Lower leg skin (tissue), 4 donors: ENCODE results near the gene FFAR3. TPM values are rescaled to one million over a fixed set of nuclear protein-coding genes. Genes with fewer than 3 reads are reported as not detected.

Source experiments
- DNase-seq, 2 donors: peaks; one replicate each; pipeline ENCODE4 v3.0.0-alpha.2; 2019; ENCODE audit warnings: low spot score in 2 of 2
- H3K4me3 ChIP-seq: fragments of 200-600 bp; sonication (generic); 2 replicates; pipeline ENCODE4 v1.5.1; 2017; ENCODE audit warnings: mild to moderate bottlenecking, low read depth; ENCODE audit not compliant: poor library complexity, severe bottlenecking
- POLR2A ChIP-seq, 2 donors: fragments of 450-650 bp; IDR thresholded peaks; one replicate each; pipeline ENCODE4 v1.6.1; 2016 to 2017; ENCODE audit warnings: antibody characterized with exemption in 2 of 2, mild to moderate bottlenecking in 1 of 2, moderate library complexity in 1 of 2
- WGBS, 2 donors: methylation state at CpG; one replicate each; pipeline ENCODE4 v1.1.5; 2018; 5-methylcytosine and 5-hydroxymethylcytosine counted together
- intact Hi-C: fragments of 100-400 bp; cut with DNase I; formaldehyde crosslinking; loops from one replicate; pipeline ENCODE4 v1.15.0; 2023; ENCODE audit warnings: low total_unique reads
- total RNA-seq, 4 donors: library from RNA; depleted of rRNA; stranded (reverse); fragments of >200 nt; gene quantifications; one replicate each; pipeline ENCODE4 v1.1.0, GENCODE V29; 2016
- TF ChIP-seq, protein P1 (sequence below), 3 donors: fragments of 450-650 bp; IDR thresholded peaks; one replicate each; pipeline ENCODE4 v1.5.1; 2016; ENCODE audit warnings: antibody characterized with exemption in 3 of 3, mild to moderate bottlenecking in 3 of 3, moderate library complexity in 2 of 3

FFAR3 gene
- total RNA-seq, 4 donors from 2014 or later: not detected

DNA sequence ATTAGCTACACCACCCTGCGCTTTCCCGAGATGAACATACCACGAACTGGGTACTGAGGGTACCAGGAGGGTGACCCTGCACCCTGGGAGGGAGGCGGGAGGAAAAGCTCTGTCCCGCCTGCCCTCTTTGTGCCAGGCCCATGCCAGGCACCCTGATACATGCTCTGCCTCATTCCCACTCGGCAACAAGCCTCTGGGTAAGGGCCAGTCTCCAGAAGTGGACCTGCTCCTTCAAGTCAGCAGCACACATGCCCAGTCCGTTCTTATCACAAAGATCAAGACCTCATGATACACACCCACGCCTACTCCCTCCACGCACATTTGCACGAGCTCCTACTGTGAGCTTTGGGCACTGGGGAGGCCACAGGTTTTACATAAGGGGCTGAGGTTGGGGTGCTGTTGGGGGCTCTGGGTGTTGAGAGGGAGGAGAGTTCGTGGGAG lies 12.6 kb upstream of the FFAR3 start:
- H3K4me3 ChIP-seq: no peak overlapping the region
- TF ChIP-seq, protein P1, sequence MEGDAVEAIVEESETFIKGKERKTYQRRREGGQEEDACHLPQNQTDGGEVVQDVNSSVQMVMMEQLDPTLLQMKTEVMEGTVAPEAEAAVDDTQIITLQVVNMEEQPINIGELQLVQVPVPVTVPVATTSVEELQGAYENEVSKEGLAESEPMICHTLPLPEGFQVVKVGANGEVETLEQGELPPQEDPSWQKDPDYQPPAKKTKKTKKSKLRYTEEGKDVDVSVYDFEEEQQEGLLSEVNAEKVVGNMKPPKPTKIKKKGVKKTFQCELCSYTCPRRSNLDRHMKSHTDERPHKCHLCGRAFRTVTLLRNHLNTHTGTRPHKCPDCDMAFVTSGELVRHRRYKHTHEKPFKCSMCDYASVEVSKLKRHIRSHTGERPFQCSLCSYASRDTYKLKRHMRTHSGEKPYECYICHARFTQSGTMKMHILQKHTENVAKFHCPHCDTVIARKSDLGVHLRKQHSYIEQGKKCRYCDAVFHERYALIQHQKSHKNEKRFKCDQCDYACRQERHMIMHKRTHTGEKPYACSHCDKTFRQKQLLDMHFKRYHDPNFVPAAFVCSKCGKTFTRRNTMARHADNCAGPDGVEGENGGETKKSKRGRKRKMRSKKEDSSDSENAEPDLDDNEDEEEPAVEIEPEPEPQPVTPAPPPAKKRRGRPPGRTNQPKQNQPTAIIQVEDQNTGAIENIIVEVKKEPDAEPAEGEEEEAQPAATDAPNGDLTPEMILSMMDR (IDR thresholded peaks at IDR 0.05): no peak
- no peak for TF ChIP-seq POLR2A (IDR thresholded peaks at IDR 0.05)
- 68 to 72% methylated on average over 11 of the region's 11 CpGs for WGBS, 2 donors
- DNase-seq: peak in 1 of 2 donors; percentile 67
- intact Hi-C loops: no loop called here

DNA sequence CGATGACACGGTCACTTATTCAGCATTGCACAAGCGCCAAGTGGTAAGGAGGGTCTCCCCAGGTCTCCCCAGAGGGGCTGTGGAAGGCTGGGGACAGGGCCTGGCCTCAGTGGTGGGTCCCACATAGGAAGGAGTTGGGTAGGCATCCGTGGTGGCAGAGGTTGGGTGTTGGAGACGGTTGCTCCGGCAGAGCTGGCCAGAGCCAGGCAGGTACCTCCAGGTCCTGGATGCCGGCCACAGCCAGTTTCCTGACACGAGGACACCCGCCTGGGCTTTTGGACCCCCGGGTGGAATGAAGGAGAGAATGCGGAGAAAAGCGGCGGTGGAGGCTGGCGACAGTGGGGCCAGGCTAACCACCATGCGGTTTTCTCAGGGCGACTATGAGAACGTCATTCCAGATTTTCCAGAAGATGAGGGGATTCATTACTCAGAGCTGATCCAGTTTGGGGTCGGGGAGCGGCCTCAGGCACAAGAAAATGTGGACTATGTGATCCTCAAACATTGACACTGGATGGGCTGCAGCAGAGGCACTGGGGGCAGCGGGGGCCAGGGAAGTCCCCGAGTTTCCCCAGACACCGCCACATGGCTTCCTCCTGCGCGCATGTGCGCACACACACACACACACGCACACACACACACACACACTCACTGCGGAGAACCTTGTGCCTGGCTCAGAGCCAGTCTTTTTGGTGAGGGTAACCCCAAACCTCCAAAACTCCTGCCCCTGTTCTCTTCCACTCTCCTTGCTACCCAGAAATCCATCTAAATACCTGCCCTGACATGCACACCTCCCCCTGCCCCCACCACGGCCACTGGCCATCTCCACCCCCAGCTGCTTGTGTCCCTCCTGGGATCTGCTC lies 11.8 kb upstream of the FFAR3 start:
- intact Hi-C loops: no loop called here
- 56 to 58% methylated on average over 28 of the region's 28 CpGs for WGBS, 2 donors
- DNase-seq: peak in 1 of 2 donors; percentile 79
- H3K4me3 ChIP-seq: no peak overlapping the region
- no peak for TF ChIP-seq POLR2A (IDR thresholded peaks at IDR 0.05)
- TF ChIP-seq, protein P1 (IDR thresholded peaks at IDR 0.05): no peak

DNA sequence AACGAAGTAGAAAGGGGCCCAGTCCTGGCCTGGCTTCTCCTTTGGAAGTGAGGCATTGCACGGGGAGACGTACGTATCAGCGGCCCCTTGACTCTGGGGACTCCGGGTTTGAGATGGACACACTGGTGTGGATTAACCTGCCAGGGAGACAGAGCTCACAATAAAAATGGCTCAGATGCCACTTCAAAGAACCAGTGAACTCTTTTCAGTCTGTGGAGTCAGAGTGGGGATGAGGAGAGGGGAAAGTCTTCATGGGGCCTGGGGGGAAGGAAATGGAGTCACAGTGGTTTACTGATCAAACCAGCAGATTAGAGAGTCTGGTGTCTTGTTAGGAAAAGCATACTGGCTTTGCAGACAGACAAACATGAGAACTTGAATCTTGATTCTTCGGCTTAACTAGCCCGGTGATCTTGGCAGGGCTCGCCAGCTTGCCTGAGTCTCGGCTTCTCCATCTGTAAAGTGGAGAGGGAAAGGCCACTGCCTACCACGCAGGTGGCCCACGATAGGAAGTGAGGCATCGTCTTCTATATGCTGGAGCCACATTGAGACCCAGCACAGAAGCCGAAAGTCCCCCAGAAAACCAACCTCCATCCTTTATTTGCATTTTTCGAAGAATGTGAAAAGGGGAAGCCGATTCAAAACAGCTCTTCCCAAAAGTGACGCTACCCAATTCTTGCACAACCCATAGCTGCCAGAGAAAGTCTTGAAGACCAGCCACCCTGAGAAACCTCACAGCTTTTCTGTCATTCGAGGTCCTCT lies 10.9 kb upstream of the FFAR3 start, which contains the start of gene FFAR1:
FFAR1 (plus strand) TSS at position 732 of the 759 bp plus-strand sequence. CDS start 3,650 bp downstream, outside the sequence.
- peak in 1 of 2 donors; percentile 80 for DNase-seq
- intact Hi-C loops: no loop called here
- no peak within 1 kb of the TSS for H3K4me3 ChIP-seq
- TF ChIP-seq POLR2A (IDR thresholded peaks at IDR 0.05): no peak
- TF ChIP-seq, protein P1 (IDR thresholded peaks at IDR 0.05): no peak
- WGBS, 2 donors: 57 to 62% methylated on average over 18 of the region's 18 CpGs

DNA sequence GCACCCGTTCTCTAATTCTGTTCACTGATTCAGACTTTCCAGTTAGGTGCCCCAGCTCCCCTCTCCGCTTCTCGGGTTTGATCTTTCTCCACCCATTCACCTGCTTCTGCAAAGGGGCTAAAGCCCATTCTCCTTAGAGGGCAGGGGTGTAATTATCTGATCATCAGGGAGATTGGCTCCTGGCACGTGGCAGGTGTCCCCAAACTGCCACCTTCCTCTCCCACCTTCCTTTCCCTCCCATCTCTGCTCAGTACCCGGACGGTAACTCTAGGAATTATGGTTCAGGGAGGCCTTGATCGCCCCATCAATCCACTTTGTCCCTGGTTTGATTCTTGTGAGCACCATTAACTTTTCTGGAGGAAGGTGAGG lies 10.3 kb upstream of the FFAR3 start:
- no peak for DNase-seq
- H3K4me3 ChIP-seq: no peak overlapping the region
- TF ChIP-seq POLR2A (IDR thresholded peaks at IDR 0.05): no peak
- TF ChIP-seq, protein P1 (IDR thresholded peaks at IDR 0.05): no peak
- intact Hi-C loops: no loop called here
- WGBS, 2 donors: 76 to 77% methylated on average over 7 of the region's 7 CpGs

DNA sequence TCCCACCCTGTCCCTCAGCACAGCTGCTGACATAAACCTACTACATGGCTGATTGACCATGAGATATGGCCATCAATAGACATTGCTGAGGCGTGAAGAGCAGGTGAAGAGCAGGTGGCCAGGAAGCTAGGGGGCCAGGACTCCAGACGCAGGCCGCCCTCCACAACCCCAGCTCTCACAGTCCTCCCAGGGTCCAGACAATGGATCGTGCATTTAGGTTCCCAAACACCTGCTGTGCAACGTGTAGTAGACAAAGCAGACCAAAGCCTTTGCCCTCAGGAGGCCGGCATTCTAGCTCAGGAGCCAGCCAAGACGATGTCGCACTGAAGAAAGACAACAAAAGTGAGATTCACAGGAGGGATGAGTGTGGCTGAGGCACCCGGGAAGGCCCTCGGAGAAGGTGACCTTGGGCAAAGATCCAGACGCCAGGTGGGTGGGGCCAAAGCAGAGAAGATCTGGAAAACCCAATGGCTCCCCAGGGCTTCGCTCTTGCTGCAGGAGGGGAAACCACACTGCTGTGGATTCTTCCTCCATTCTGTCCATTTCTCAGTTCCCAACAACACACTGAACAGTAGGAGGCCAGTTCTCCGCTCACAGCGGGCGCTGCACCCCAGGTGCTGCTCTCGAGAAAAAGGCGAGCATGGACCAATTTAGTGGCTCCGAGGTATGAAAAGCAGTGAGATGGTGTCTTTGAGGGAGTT lies 9.2 kb upstream of the FFAR3 start:
- DNase-seq: peak in 1 of 2 donors; percentile 63
- intact Hi-C loops: no loop called here
- no peak overlapping the region for H3K4me3 ChIP-seq
- 82 to 85% methylated on average over 18 of the region's 18 CpGs for WGBS, 2 donors
- TF ChIP-seq POLR2A (IDR thresholded peaks at IDR 0.05): no peak
- TF ChIP-seq, protein P1 (IDR thresholded peaks at IDR 0.05): no peak
